ENCODE data around the gene ACSL6.

DNA sequence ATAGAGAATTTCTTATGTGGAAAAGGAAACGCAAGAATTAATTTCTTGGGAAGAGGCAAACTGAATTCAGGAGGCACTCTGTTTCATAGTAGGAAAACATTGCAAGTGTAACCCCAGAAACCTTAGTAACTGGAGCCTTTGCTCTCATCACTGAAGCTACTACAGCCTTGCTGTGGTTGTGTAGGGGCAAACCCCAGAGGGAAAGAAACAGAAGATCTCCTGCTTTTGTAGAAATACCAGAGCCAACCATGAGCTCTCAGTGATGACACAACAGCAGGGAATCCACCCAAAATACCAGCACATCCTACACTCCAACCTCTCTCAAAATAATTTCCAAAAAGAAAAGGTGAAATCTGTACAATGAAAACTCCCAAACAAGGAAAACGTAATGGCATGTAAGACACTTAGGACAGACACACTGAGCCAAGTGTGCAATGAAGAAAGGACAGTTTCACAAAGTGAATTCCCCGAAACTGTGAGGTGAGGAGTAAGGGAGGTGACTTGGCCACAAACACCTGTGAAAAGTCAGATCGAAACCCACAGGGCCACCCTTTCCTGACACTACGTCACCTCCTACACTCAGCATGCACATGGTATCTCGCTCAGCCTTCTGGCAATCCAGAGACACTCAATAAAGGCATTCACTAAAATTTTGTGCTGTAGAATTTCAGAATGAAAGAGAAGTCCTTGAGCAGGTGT lies 8.5 kb upstream of the ACSL6 start:
- TF ChIP-seq, protein P1, sequence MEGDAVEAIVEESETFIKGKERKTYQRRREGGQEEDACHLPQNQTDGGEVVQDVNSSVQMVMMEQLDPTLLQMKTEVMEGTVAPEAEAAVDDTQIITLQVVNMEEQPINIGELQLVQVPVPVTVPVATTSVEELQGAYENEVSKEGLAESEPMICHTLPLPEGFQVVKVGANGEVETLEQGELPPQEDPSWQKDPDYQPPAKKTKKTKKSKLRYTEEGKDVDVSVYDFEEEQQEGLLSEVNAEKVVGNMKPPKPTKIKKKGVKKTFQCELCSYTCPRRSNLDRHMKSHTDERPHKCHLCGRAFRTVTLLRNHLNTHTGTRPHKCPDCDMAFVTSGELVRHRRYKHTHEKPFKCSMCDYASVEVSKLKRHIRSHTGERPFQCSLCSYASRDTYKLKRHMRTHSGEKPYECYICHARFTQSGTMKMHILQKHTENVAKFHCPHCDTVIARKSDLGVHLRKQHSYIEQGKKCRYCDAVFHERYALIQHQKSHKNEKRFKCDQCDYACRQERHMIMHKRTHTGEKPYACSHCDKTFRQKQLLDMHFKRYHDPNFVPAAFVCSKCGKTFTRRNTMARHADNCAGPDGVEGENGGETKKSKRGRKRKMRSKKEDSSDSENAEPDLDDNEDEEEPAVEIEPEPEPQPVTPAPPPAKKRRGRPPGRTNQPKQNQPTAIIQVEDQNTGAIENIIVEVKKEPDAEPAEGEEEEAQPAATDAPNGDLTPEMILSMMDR (IDR thresholded peaks at IDR 0.05): no peak
- TF ChIP-seq POLR2A (IDR thresholded peaks at IDR 0.05): no peak
